H1 (cell line): ENCODE data around the gene PIGK. TPM values are rescaled to one million over a fixed set of nuclear protein-coding genes. Genes with fewer than 3 reads are reported as not detected.

ENCODE experiments used
- CTCF ChIA-PET: fragments of 300-600 bp; sonication (Branson Sonifier 250); formaldehyde crosslinking; loops from one replicate; lab custom pipeline; 2021; ENCODE audit not compliant: partially characterized antibody; lab: Charles Lee
- POLR2A ChIA-PET: fragments of 300-600 bp; sonication (Branson Sonifier 250); formaldehyde crosslinking; loops from one replicate; lab custom pipeline; 2021; ENCODE audit warnings: inconsistent platforms; ENCODE audit not compliant: partially characterized antibody; lab: Charles Lee
- DNase-seq, 2 experiments: peaks; one replicate each; pipeline versions ENCODE4 v3.0.0 to v3.0.0-alpha.2; 2010 to 2022; ENCODE audit warnings: low spot score in 2 of 2, low read depth in 1 of 2, mixed read lengths in 1 of 2
- FAIRE-seq: peaks from 2 replicates; lab custom pipeline; 2011; peaks lifted over from hg19 to GRCh38; lab: Jason Lieb, UNC
- H2AFZ ChIP-seq: 2 replicates; pipeline ENCODE4 v1.8.1; 2012; ENCODE audit warnings: low read length, inconsistent platforms
- H2AK5ac ChIP-seq: 2 replicates; pipeline ENCODE4 v1.6.1; 2013; ENCODE audit warnings: low read depth, low read length
- H2BK120ac ChIP-seq: replicated peaks from 2 replicates; pipeline ENCODE3; 2013; ENCODE audit warnings: low read depth, low read length, inconsistent platforms
- H2BK12ac ChIP-seq: 2 replicates; pipeline ENCODE4 v1.6.1; 2013; ENCODE audit warnings: low read depth, low read length
- H2BK15ac ChIP-seq: 2 replicates; pipeline ENCODE4 v1.6.1; 2013; ENCODE audit warnings: low read length
- H2BK20ac ChIP-seq: 2 replicates; pipeline ENCODE4 v1.6.1; 2013; ENCODE audit warnings: low read length
- H2BK5ac ChIP-seq: 2 replicates; pipeline ENCODE4 v1.6.1; 2013; ENCODE audit warnings: low read depth, low read length
- H3K14ac ChIP-seq: 2 replicates; pipeline ENCODE4 v1.6.1; 2013; ENCODE audit warnings: inconsistent platforms; ENCODE audit not compliant: insufficient read length
- H3K18ac ChIP-seq: 2 replicates; pipeline ENCODE4 v1.6.1; 2013; ENCODE audit warnings: low read length; ENCODE audit errors: extremely low read depth
- H3K23ac ChIP-seq: 2 replicates; pipeline ENCODE4 v1.6.1; 2013; ENCODE audit warnings: inconsistent platforms; ENCODE audit not compliant: insufficient read length
- H3K23me2 ChIP-seq: 2 replicates; pipeline ENCODE4 v1.6.1; 2013; ENCODE audit warnings: low read depth, low read length
- H3K27ac ChIP-seq: 2 replicates; pipeline ENCODE4 v1.6.1; 2011; ENCODE audit warnings: low read depth, low read length, inconsistent platforms
- H3K27me3 ChIP-seq, 4 experiments: replicated peaks in 1 of 4; 1 replicate in 1 of 4; 2 replicates in 3 of 4; pipeline versions ENCODE4 v1.6.1 to v1.8.1; 2011 to 2013; ENCODE audit warnings: low read length in 3 of 4, mild to moderate bottlenecking in 3 of 4, inconsistent platforms in 2 of 4, mixed read lengths in 2 of 4, moderate library complexity in 1 of 4; ENCODE audit not compliant: control insufficient read depth in 3 of 4, insufficient read depth in 3 of 4; ENCODE audit errors: extremely low read depth in 1 of 4
- H3K36me3 ChIP-seq, 4 experiments: 2 replicates each; pipeline versions ENCODE4 v1.6.1 to v1.8.1; 2011 to 2013; ENCODE audit warnings: mild to moderate bottlenecking in 4 of 4, low read length in 3 of 4, moderate library complexity in 2 of 4, control low read depth in 1 of 4, inconsistent platforms in 1 of 4; ENCODE audit not compliant: insufficient read depth in 4 of 4, control insufficient read depth in 2 of 4
- H3K4ac ChIP-seq: replicated peaks from 2 replicates; pipeline ENCODE3; 2013; ENCODE audit warnings: low read length, low read depth, mixed read lengths, inconsistent platforms; ENCODE audit not compliant: insufficient read length
- H3K4me1 ChIP-seq, 4 experiments: replicated peaks in 1 of 4; 1 replicate in 1 of 4; 2 replicates in 3 of 4; pipeline versions ENCODE4 v1.6.1 to v1.8.1; 2011 to 2013; ENCODE audit warnings: low read length in 3 of 4, inconsistent platforms in 2 of 4, mixed read lengths in 1 of 4; ENCODE audit not compliant: insufficient read depth in 4 of 4, control insufficient read depth in 3 of 4
- H3K4me2 ChIP-seq, 2 experiments: 2 replicates each; pipeline versions ENCODE4 v1.6.1 to v1.8.1; 2011 to 2013; ENCODE audit warnings: low read depth in 2 of 2, low read length in 2 of 2, control low read depth in 1 of 2, inconsistent platforms in 1 of 2, mild to moderate bottlenecking in 1 of 2; ENCODE audit not compliant: insufficient read depth in 1 of 2
- H3K4me3 ChIP-seq, 4 experiments: fragments of 200-600, 300-600 bp in 1 of 4; sonication (generic), shearing (Covaris generic), sonication (Bioruptor Twin) in 1 of 4; 2 replicates each; pipeline versions ENCODE4 v1.5.1 to v1.8.1; 2011 to 2016; ENCODE audit warnings: low read length in 4 of 4, low read depth in 3 of 4, control low read depth in 2 of 4, inconsistent platforms in 2 of 4, mild to moderate bottlenecking in 2 of 4, mixed read lengths in 1 of 4, moderate library complexity in 1 of 4; ENCODE audit not compliant: insufficient read depth in 2 of 4; ENCODE audit errors: extremely low read depth in 1 of 4
- H3K56ac ChIP-seq: replicated peaks from 2 replicates; pipeline ENCODE3; 2013; ENCODE audit warnings: low read depth, mild to moderate bottlenecking, mixed read lengths, low read length, inconsistent platforms; ENCODE audit not compliant: insufficient read length
- H3K79me1 ChIP-seq: 2 replicates; pipeline ENCODE4 v1.6.1; 2013; ENCODE audit warnings: low read depth, low read length, control low read depth
- H3K79me2 ChIP-seq, 2 experiments: 2 replicates each; pipeline versions ENCODE4 v1.6.1 to v1.8.1; 2012 to 2013; ENCODE audit warnings: low read length in 2 of 2, mild to moderate bottlenecking in 2 of 2, inconsistent platforms in 1 of 2; ENCODE audit not compliant: insufficient read depth in 2 of 2, control insufficient read depth in 1 of 2
- H3K9ac ChIP-seq, 4 experiments: replicated peaks in 1 of 4; 1 replicate in 1 of 4; 2 replicates in 3 of 4; pipeline versions ENCODE4 v1.6.1 to v1.8.1; 2011 to 2013; ENCODE audit warnings: low read depth in 3 of 4, low read length in 3 of 4, control low read depth in 2 of 4, mild to moderate bottlenecking in 2 of 4, moderate library complexity in 2 of 4, inconsistent platforms in 1 of 4; ENCODE audit errors: extremely low read depth in 1 of 4
- H3K9me3 ChIP-seq, 2 experiments: 2 replicates each; pipeline versions ENCODE4 v1.6.1 to v1.8.1; 2012 to 2013; ENCODE audit warnings: mild to moderate bottlenecking in 2 of 2, moderate library complexity in 2 of 2, control low read depth in 1 of 2, inconsistent platforms in 1 of 2, low read depth in 1 of 2, low read length in 1 of 2, mixed read lengths in 1 of 2; ENCODE audit not compliant: insufficient read depth in 2 of 2
- H4K20me1 ChIP-seq, 2 experiments: replicated peaks in 1 of 2; 2 replicates each; pipeline versions ENCODE3 to v1.8.1; 2011 to 2013; ENCODE audit warnings: inconsistent platforms in 2 of 2, low read length in 2 of 2, mild to moderate bottlenecking in 1 of 2; ENCODE audit not compliant: insufficient read depth in 2 of 2, control insufficient read depth in 1 of 2
- H4K5ac ChIP-seq: 2 replicates; pipeline ENCODE4 v1.6.1; 2013; ENCODE audit warnings: low read length, low read depth, mixed read lengths, inconsistent platforms; ENCODE audit not compliant: insufficient read length
- H4K8ac ChIP-seq: 2 replicates; pipeline ENCODE4 v1.8.0; 2013; ENCODE audit warnings: mild to moderate bottlenecking, moderate library complexity, low read length, inconsistent platforms; ENCODE audit not compliant: insufficient read depth; ENCODE audit errors: extremely low read depth
- H4K91ac ChIP-seq: replicated peaks from 2 replicates; pipeline ENCODE3; 2013; ENCODE audit warnings: low read length, mixed read lengths, inconsistent platforms; ENCODE audit not compliant: insufficient read length
- ASH2L ChIP-seq: fragments of 200-600, 300-600 bp; sonication (generic); IDR thresholded peaks from one replicate; pipeline ENCODE4 v1.7.1; 2017; ENCODE audit warnings: low read length
- CHD2 ChIP-seq: IDR thresholded peaks from 2 replicates; pipeline ENCODE4 v1.6.1; 2012; ENCODE audit warnings: low read length, improper control_type of control experiment
- CREB1 ChIP-seq: IDR thresholded peaks from 2 replicates; pipeline ENCODE4 v1.6.1; 2012; ENCODE audit warnings: inconsistent platforms
- JUND ChIP-seq: IDR thresholded peaks from 2 replicates; pipeline ENCODE4 v1.6.1; 2011; ENCODE audit warnings: mild to moderate bottlenecking, improper control_type of control experiment, low read length
- RBBP5 ChIP-seq: IDR thresholded peaks from 2 replicates; pipeline ENCODE4 v1.7.1; 2012; ENCODE audit warnings: low read depth, mild to moderate bottlenecking, inconsistent platforms, low read length, moderate library complexity, borderline replicate concordance
- SIN3A ChIP-seq, 2 experiments: IDR thresholded peaks in 1 of 2; conservative IDR thresholded peaks in 1 of 2; 2 replicates each; pipeline ENCODE4 v1.6.1; 2011 to 2012; ENCODE audit warnings: low read length in 2 of 2, improper control_type of control experiment in 1 of 2, low read depth in 1 of 2, mild to moderate bottlenecking in 1 of 2
- TAF7 ChIP-seq: optimal IDR thresholded peaks from 2 replicates; pipeline ENCODE3; 2011; ENCODE audit warnings: low read depth, mild to moderate bottlenecking, inconsistent platforms, low read length, moderate library complexity, borderline replicate concordance
- ZNF274 ChIP-seq: IDR thresholded peaks from 2 replicates; pipeline ENCODE4 v1.7.0; 2012; ENCODE audit warnings: low read length, borderline replicate concordance; ENCODE audit errors: extremely low read depth
- WGBS, 2 experiments: shearing (Covaris generic) in 1 of 2; methylation state at CpG; one replicate each; pipeline versions ENCODE4 v1.1.6 to v1.1.7; 2013 to 2015; ENCODE audit warnings: low lambda C conversion rate in 2 of 2, mixed read lengths in 2 of 2, inconsistent platforms in 1 of 2, low coverage in 1 of 2, missing lambda C conversion rate in 1 of 2; ENCODE audit not compliant: insufficient replicate concordance in 2 of 2, insufficient coverage in 1 of 2, insufficient read length in 1 of 2; ENCODE audit errors: extremely low coverage in 1 of 2, missing lambda C conversion rate in 1 of 2; 5-methylcytosine and 5-hydroxymethylcytosine counted together
- polyA plus RNA-seq, 7 experiments: library from polyadenylated mRNA; depleted of rRNA in 3 of 7; stranded (reverse) in 5 of 7; unstranded in 2 of 7; fragments of >200 nt in 5 of 7; fragments of 200-250 nt in 2 of 7; gene quantifications; 1 replicate in 5 of 7; 2 replicates in 1 of 7; 4 replicates in 1 of 7; pipeline versions ENCODE4 v1.2.1 to v1.2.3, GENCODE V29; 2011 to 2013; ENCODE audit warnings: missing spikeins in 2 of 7, mixed read lengths in 2 of 7
- total RNA-seq: library from RNA; stranded (reverse); fragmentation: NEBNext Ultra II Directional; extraction: Animal tissue kit (Norgen Biotek cat#: 25700); gene quantifications from 2 replicates; pipeline ENCODE4 v1.2.1, GENCODE V29; 2021

Gene PIGK
- total and polyA plus RNA-seq, 2 of the 8 experiments (the other 6 are each of a cell fraction or from before 2014, with no cell fraction given) = 5.6 to 23.2 TPM

- H3K79me1 ChIP-seq = no peaks in the 10 kb centered on the region; the same call in 1 of the 2 replicates
- CTCF ChIA-PET = interaction anchor here (1.1 to 1.3 kb wide), 2 partner anchors 8 to 773 kb away, joined by 3 read pairs; no protein-coding TSS in a partner anchor
- no peak for FAIRE-seq
Measured at GRCh38 chr1:77104672-77105071, 114.6 kb downstream of the PIGK start.

More at GRCh38 chr1:77104672-77105071, 114.6 kb downstream of the PIGK start:
- H2BK12ac ChIP-seq = no peak overlapping the region
- H3K9ac ChIP-seq = no peak overlapping the region
- no peaks in the 10 kb centered on the region for H3K23me2 ChIP-seq
- H3K4me3 ChIP-seq = no peak overlapping the region
- no peaks in the 10 kb centered on the region for H3K79me2 ChIP-seq
- H2BK5ac ChIP-seq = no peak overlapping the region
- 90% methylated on average over 10 of the region's 10 CpGs; no CpG with 5 or more reads in 1 of the 2 experiments for WGBS, 2 experiments
- no peak overlapping the region for H3K4me2 ChIP-seq
- POLR2A ChIA-PET = interaction anchor here (0.7 kb wide), 1 partner anchor 41 kb away, joined by 3 read pairs; no protein-coding TSS in a partner anchor
- no peak overlapping the region; the same call in 1 of the 2 replicates for H4K8ac ChIP-seq
- H3K18ac ChIP-seq = no peak overlapping the region
- no peaks in the 10 kb centered on the region for H3K9me3 ChIP-seq
- no peak overlapping the region for H2BK20ac ChIP-seq
- H3K27ac ChIP-seq = no peak overlapping the region
- H2AFZ ChIP-seq = no peak overlapping the region
- no peak overlapping the region for H3K56ac ChIP-seq
- H4K5ac ChIP-seq = no peak overlapping the region
- TF ChIP-seq JUND = no peak
- no peak for TF ChIP-seq ASH2L
- TF ChIP-seq SIN3A (conservative IDR thresholded peaks at IDR 0.05 in 1 of 2, IDR thresholded peaks at IDR 0.05 in 1 of 2; ENCODE audit: low read depth in 1 of 2, low read length in 2 of 2) = no peak
- TF ChIP-seq RBBP5 = no peak
- no peak for TF ChIP-seq CREB1
- no peak for TF ChIP-seq ZNF274
- no peak for TF ChIP-seq CHD2
- no peak for TF ChIP-seq TAF7
- no peaks in the 10 kb centered on the region for H4K20me1 ChIP-seq
- H4K91ac ChIP-seq = no peak overlapping the region
- no peak for DNase-seq
- no peak overlapping the region for H2BK15ac ChIP-seq
- no peak overlapping the region for H2AK5ac ChIP-seq
- H3K14ac ChIP-seq = no peak overlapping the region
- H3K4me1 ChIP-seq = no peaks in the 10 kb centered on the region
- H3K23ac ChIP-seq = no peak overlapping the region
- H3K27me3 ChIP-seq = no peaks in the 10 kb centered on the region
- no peaks in the 10 kb centered on the region for H3K36me3 ChIP-seq
- H3K4ac ChIP-seq = no peak overlapping the region
- H2BK120ac ChIP-seq = no peak overlapping the region
